H1 (cell line): ENCODE measurements around the gene THBS4. TPM values are rescaled to one million over a fixed set of nuclear protein-coding genes. Genes with fewer than 3 reads are reported as not detected.
A peak's percentile ranks its signal among the peaks of the same experiment; 100 is the strongest.

Experiments
- CTCF ChIA-PET: fragments of 300-600 bp; sonication (Branson Sonifier 250); formaldehyde crosslinking; loops from one replicate; lab custom pipeline; 2021; ENCODE audit not compliant: partially characterized antibody; lab: Charles Lee
- POLR2A ChIA-PET: fragments of 300-600 bp; sonication (Branson Sonifier 250); formaldehyde crosslinking; loops from one replicate; lab custom pipeline; 2021; ENCODE audit warnings: inconsistent platforms; ENCODE audit not compliant: partially characterized antibody; lab: Charles Lee
- DNase-seq, 2 experiments: peaks; one replicate each; pipeline versions ENCODE4 v3.0.0 to v3.0.0-alpha.2; 2010 to 2022; ENCODE audit warnings: low spot score in 2 of 2, low read depth in 1 of 2, mixed read lengths in 1 of 2
- FAIRE-seq: peaks from 2 replicates; lab custom pipeline; 2011; peaks lifted over from hg19 to GRCh38; lab: Jason Lieb, UNC
- H2AFZ ChIP-seq: 2 replicates; pipeline ENCODE4 v1.8.1; 2012; ENCODE audit warnings: low read length, inconsistent platforms
- H2AK5ac ChIP-seq: 2 replicates; pipeline ENCODE4 v1.6.1; 2013; ENCODE audit warnings: low read depth, low read length
- H2BK120ac ChIP-seq: replicated peaks from 2 replicates; pipeline ENCODE3; 2013; ENCODE audit warnings: low read depth, low read length, inconsistent platforms
- H2BK12ac ChIP-seq: 2 replicates; pipeline ENCODE4 v1.6.1; 2013; ENCODE audit warnings: low read depth, low read length
- H2BK15ac ChIP-seq: 2 replicates; pipeline ENCODE4 v1.6.1; 2013; ENCODE audit warnings: low read length
- H2BK20ac ChIP-seq: 2 replicates; pipeline ENCODE4 v1.6.1; 2013; ENCODE audit warnings: low read length
- H2BK5ac ChIP-seq: 2 replicates; pipeline ENCODE4 v1.6.1; 2013; ENCODE audit warnings: low read depth, low read length
- H3K14ac ChIP-seq: 2 replicates; pipeline ENCODE4 v1.6.1; 2013; ENCODE audit warnings: inconsistent platforms; ENCODE audit not compliant: insufficient read length
- H3K18ac ChIP-seq: 2 replicates; pipeline ENCODE4 v1.6.1; 2013; ENCODE audit warnings: low read length; ENCODE audit errors: extremely low read depth
- H3K23ac ChIP-seq: 2 replicates; pipeline ENCODE4 v1.6.1; 2013; ENCODE audit warnings: inconsistent platforms; ENCODE audit not compliant: insufficient read length
- H3K23me2 ChIP-seq: 2 replicates; pipeline ENCODE4 v1.6.1; 2013; ENCODE audit warnings: low read depth, low read length
- H3K27ac ChIP-seq: 2 replicates; pipeline ENCODE4 v1.6.1; 2011; ENCODE audit warnings: low read depth, low read length, inconsistent platforms
- H3K27me3 ChIP-seq, 4 experiments: replicated peaks in 1 of 4; 1 replicate in 1 of 4; 2 replicates in 3 of 4; pipeline versions ENCODE4 v1.6.1 to v1.8.1; 2011 to 2013; ENCODE audit warnings: low read length in 3 of 4, mild to moderate bottlenecking in 3 of 4, inconsistent platforms in 2 of 4, mixed read lengths in 2 of 4, moderate library complexity in 1 of 4; ENCODE audit not compliant: control insufficient read depth in 3 of 4, insufficient read depth in 3 of 4; ENCODE audit errors: extremely low read depth in 1 of 4
- H3K36me3 ChIP-seq, 4 experiments: 2 replicates each; pipeline versions ENCODE4 v1.6.1 to v1.8.1; 2011 to 2013; ENCODE audit warnings: mild to moderate bottlenecking in 4 of 4, low read length in 3 of 4, moderate library complexity in 2 of 4, control low read depth in 1 of 4, inconsistent platforms in 1 of 4; ENCODE audit not compliant: insufficient read depth in 4 of 4, control insufficient read depth in 2 of 4
- H3K4ac ChIP-seq: replicated peaks from 2 replicates; pipeline ENCODE3; 2013; ENCODE audit warnings: low read length, low read depth, mixed read lengths, inconsistent platforms; ENCODE audit not compliant: insufficient read length
- H3K4me1 ChIP-seq, 4 experiments: replicated peaks in 1 of 4; 1 replicate in 1 of 4; 2 replicates in 3 of 4; pipeline versions ENCODE4 v1.6.1 to v1.8.1; 2011 to 2013; ENCODE audit warnings: low read length in 3 of 4, inconsistent platforms in 2 of 4, mixed read lengths in 1 of 4; ENCODE audit not compliant: insufficient read depth in 4 of 4, control insufficient read depth in 3 of 4
- H3K4me2 ChIP-seq, 2 experiments: 2 replicates each; pipeline versions ENCODE4 v1.6.1 to v1.8.1; 2011 to 2013; ENCODE audit warnings: low read depth in 2 of 2, low read length in 2 of 2, control low read depth in 1 of 2, inconsistent platforms in 1 of 2, mild to moderate bottlenecking in 1 of 2; ENCODE audit not compliant: insufficient read depth in 1 of 2
- H3K4me3 ChIP-seq, 4 experiments: fragments of 200-600, 300-600 bp in 1 of 4; sonication (generic), shearing (Covaris generic), sonication (Bioruptor Twin) in 1 of 4; 2 replicates each; pipeline versions ENCODE4 v1.5.1 to v1.8.1; 2011 to 2016; ENCODE audit warnings: low read length in 4 of 4, low read depth in 3 of 4, control low read depth in 2 of 4, inconsistent platforms in 2 of 4, mild to moderate bottlenecking in 2 of 4, mixed read lengths in 1 of 4, moderate library complexity in 1 of 4; ENCODE audit not compliant: insufficient read depth in 2 of 4; ENCODE audit errors: extremely low read depth in 1 of 4
- H3K56ac ChIP-seq: replicated peaks from 2 replicates; pipeline ENCODE3; 2013; ENCODE audit warnings: low read depth, mild to moderate bottlenecking, mixed read lengths, low read length, inconsistent platforms; ENCODE audit not compliant: insufficient read length
- H3K79me1 ChIP-seq: 2 replicates; pipeline ENCODE4 v1.6.1; 2013; ENCODE audit warnings: low read depth, low read length, control low read depth
- H3K79me2 ChIP-seq, 2 experiments: 2 replicates each; pipeline versions ENCODE4 v1.6.1 to v1.8.1; 2012 to 2013; ENCODE audit warnings: low read length in 2 of 2, mild to moderate bottlenecking in 2 of 2, inconsistent platforms in 1 of 2; ENCODE audit not compliant: insufficient read depth in 2 of 2, control insufficient read depth in 1 of 2
- H3K9ac ChIP-seq, 4 experiments: replicated peaks in 1 of 4; 1 replicate in 1 of 4; 2 replicates in 3 of 4; pipeline versions ENCODE4 v1.6.1 to v1.8.1; 2011 to 2013; ENCODE audit warnings: low read depth in 3 of 4, low read length in 3 of 4, control low read depth in 2 of 4, mild to moderate bottlenecking in 2 of 4, moderate library complexity in 2 of 4, inconsistent platforms in 1 of 4; ENCODE audit errors: extremely low read depth in 1 of 4
- H3K9me3 ChIP-seq, 2 experiments: 2 replicates each; pipeline versions ENCODE4 v1.6.1 to v1.8.1; 2012 to 2013; ENCODE audit warnings: mild to moderate bottlenecking in 2 of 2, moderate library complexity in 2 of 2, control low read depth in 1 of 2, inconsistent platforms in 1 of 2, low read depth in 1 of 2, low read length in 1 of 2, mixed read lengths in 1 of 2; ENCODE audit not compliant: insufficient read depth in 2 of 2
- H4K20me1 ChIP-seq, 2 experiments: replicated peaks in 1 of 2; 2 replicates each; pipeline versions ENCODE3 to v1.8.1; 2011 to 2013; ENCODE audit warnings: inconsistent platforms in 2 of 2, low read length in 2 of 2, mild to moderate bottlenecking in 1 of 2; ENCODE audit not compliant: insufficient read depth in 2 of 2, control insufficient read depth in 1 of 2
- H4K5ac ChIP-seq: 2 replicates; pipeline ENCODE4 v1.6.1; 2013; ENCODE audit warnings: low read length, low read depth, mixed read lengths, inconsistent platforms; ENCODE audit not compliant: insufficient read length
- H4K8ac ChIP-seq: 2 replicates; pipeline ENCODE4 v1.8.0; 2013; ENCODE audit warnings: mild to moderate bottlenecking, moderate library complexity, low read length, inconsistent platforms; ENCODE audit not compliant: insufficient read depth; ENCODE audit errors: extremely low read depth
- H4K91ac ChIP-seq: replicated peaks from 2 replicates; pipeline ENCODE3; 2013; ENCODE audit warnings: low read length, mixed read lengths, inconsistent platforms; ENCODE audit not compliant: insufficient read length
- BCL11A ChIP-seq, 2 experiments: IDR thresholded peaks; one replicate each; pipeline ENCODE4 v1.6.1; 2011; ENCODE audit warnings: low read depth in 2 of 2, low read length in 2 of 2, mild to moderate bottlenecking in 2 of 2
- CHD2 ChIP-seq: IDR thresholded peaks from 2 replicates; pipeline ENCODE4 v1.6.1; 2012; ENCODE audit warnings: low read length, improper control_type of control experiment
- CTBP2 ChIP-seq: IDR thresholded peaks from 2 replicates; pipeline ENCODE4 v1.7.0; 2011; ENCODE audit warnings: borderline replicate concordance, mild to moderate bottlenecking, moderate library complexity, mixed read lengths, low read length; ENCODE audit not compliant: insufficient read depth, insufficient read length
- HDAC6 ChIP-seq: IDR thresholded peaks from one replicate; pipeline ENCODE4 v1.7.1; 2012; ENCODE audit warnings: low read depth, mild to moderate bottlenecking, inconsistent platforms, low read length, moderate library complexity
- NANOG ChIP-seq: IDR thresholded peaks from 2 replicates; pipeline ENCODE4 v1.6.1; 2011; ENCODE audit warnings: low read length, low read depth, mild to moderate bottlenecking, inconsistent platforms; ENCODE audit not compliant: insufficient read depth, poor library complexity, severe bottlenecking
- POLR2A ChIP-seq, 2 experiments: IDR thresholded peaks; 1 replicate in 1 of 2; 2 replicates in 1 of 2; pipeline ENCODE4 v1.6.1; 2011; ENCODE audit warnings: low read depth in 2 of 2, low read length in 2 of 2, mild to moderate bottlenecking in 2 of 2; ENCODE audit errors: control extremely low read depth in 1 of 2
- POLR2AphosphoS5 ChIP-seq: IDR thresholded peaks from 2 replicates; pipeline ENCODE4 v1.6.1; 2011; ENCODE audit warnings: low read depth, low read length
- POU5F1 ChIP-seq: IDR thresholded peaks from 2 replicates; pipeline ENCODE4 v1.6.1; 2011; ENCODE audit warnings: low read depth, mild to moderate bottlenecking, low read length, moderate library complexity
- RAD21 ChIP-seq, 2 experiments: IDR thresholded peaks in 1 of 2; conservative IDR thresholded peaks in 1 of 2; 2 replicates each; pipeline ENCODE4 v1.6.1; 2011; ENCODE audit warnings: low read depth in 2 of 2, low read length in 2 of 2, improper control_type of control experiment in 1 of 2, inconsistent platforms in 1 of 2, mild to moderate bottlenecking in 1 of 2, moderate library complexity in 1 of 2
- RBBP5 ChIP-seq: IDR thresholded peaks from 2 replicates; pipeline ENCODE4 v1.7.1; 2012; ENCODE audit warnings: low read depth, mild to moderate bottlenecking, inconsistent platforms, low read length, moderate library complexity, borderline replicate concordance
- SIX5 ChIP-seq: IDR thresholded peaks from 2 replicates; pipeline ENCODE4 v1.6.1; 2011; ENCODE audit warnings: mild to moderate bottlenecking, low read depth, low read length
- SP2 ChIP-seq: IDR thresholded peaks from 2 replicates; pipeline ENCODE4 v1.6.1; 2012; ENCODE audit warnings: mild to moderate bottlenecking, low read length, inconsistent platforms
- TAF1 ChIP-seq: IDR thresholded peaks from 2 replicates; pipeline ENCODE4 v1.6.1; 2011; ENCODE audit warnings: mild to moderate bottlenecking, low read depth, low read length
- YY1 ChIP-seq: IDR thresholded peaks from 2 replicates; pipeline ENCODE4 v1.6.1; 2011; ENCODE audit warnings: low read depth, mild to moderate bottlenecking, low read length
- WGBS, 2 experiments: shearing (Covaris generic) in 1 of 2; methylation state at CpG; one replicate each; pipeline versions ENCODE4 v1.1.6 to v1.1.7; 2013 to 2015; ENCODE audit warnings: low lambda C conversion rate in 2 of 2, mixed read lengths in 2 of 2, inconsistent platforms in 1 of 2, low coverage in 1 of 2, missing lambda C conversion rate in 1 of 2; ENCODE audit not compliant: insufficient replicate concordance in 2 of 2, insufficient coverage in 1 of 2, insufficient read length in 1 of 2; ENCODE audit errors: extremely low coverage in 1 of 2, missing lambda C conversion rate in 1 of 2; 5-methylcytosine and 5-hydroxymethylcytosine counted together
- polyA plus RNA-seq, 7 experiments: library from polyadenylated mRNA; depleted of rRNA in 3 of 7; stranded (reverse) in 5 of 7; unstranded in 2 of 7; fragments of >200 nt in 5 of 7; fragments of 200-250 nt in 2 of 7; gene quantifications; 1 replicate in 5 of 7; 2 replicates in 1 of 7; 4 replicates in 1 of 7; pipeline versions ENCODE4 v1.2.1 to v1.2.3, GENCODE V29; 2011 to 2013; ENCODE audit warnings: missing spikeins in 2 of 7, mixed read lengths in 2 of 7
- total RNA-seq: library from RNA; stranded (reverse); fragmentation: NEBNext Ultra II Directional; extraction: Animal tissue kit (Norgen Biotek cat#: 25700); gene quantifications from 2 replicates; pipeline ENCODE4 v1.2.1, GENCODE V29; 2021

The THBS4 gene
- total and polyA plus RNA-seq, 2 of the 8 experiments (the other 6 are each of a cell fraction or from before 2014, with no cell fraction given) = 12.8 to 25.4 TPM

GRCh38 chr5:80034559-80034958 is 589 bp upstream of the THBS4 start:
- POLR2A ChIA-PET = interaction anchor here (1.2 to 1.5 kb wide), 2 partner anchors 9 to 521 kb away, joined by 3 read pairs; partner anchors contain the start of gene HOMER1
- Histone ChIP-seq H4K20me1 (no peaks in the 10 kb centered on the region), H3K4me2 (peak overlapping the region; percentile 94 to 97), H4K91ac (no peak overlapping the region), H3K56ac (no peak overlapping the region), H2AK5ac (no peak overlapping the region), H3K9me3 (no peaks in the 10 kb centered on the region), H3K18ac (peak overlapping the region; percentile 26; the same call in 1 of the 2 replicates), H3K79me1 (no peaks in the 10 kb centered on the region), H3K14ac (no peak overlapping the region), H3K27ac (no peak overlapping the region), H2BK15ac (no peak overlapping the region), H3K9ac (peak overlapping the region in 3 of 4 experiments; percentile 36 to 56 (median 53); a peak in 4 of 7 replicates), H2BK120ac (no peak overlapping the region), H3K36me3 (no peaks in the 10 kb centered on the region), H3K23me2 (no peaks in the 10 kb centered on the region; the same call in 1 of the 2 replicates), H2BK5ac (no peak overlapping the region), H2BK20ac (no peak overlapping the region), H4K8ac (no peak overlapping the region), H4K5ac (no peak overlapping the region), H2AFZ (peak overlapping the region; percentile 99), H3K4me3 (peak overlapping the region; percentile 80 to 92 (median 83)), H3K27me3 (peaks cover 4 to 32% (median 21%) of the 10 kb centered on the region in 4 experiments; a peak in 6 of 7 replicates), H3K4ac (no peak overlapping the region), H2BK12ac (no peak overlapping the region), H3K79me2 (no peaks in the 10 kb centered on the region), H3K4me1 (peaks cover 0 to 3% (median 1%) of the 10 kb centered on the region in 4 experiments; a peak in 3 of 7 replicates), H3K23ac (no peak overlapping the region)
- no peak for FAIRE-seq
- 23% methylated on average over 8 of the region's 8 CpGs; no CpG with 5 or more reads in 1 of the 2 experiments for WGBS, 2 experiments
- CTCF ChIA-PET = interaction anchor here (0.9 to 1.3 kb wide), 4 partner anchors 10 to 109 kb away, joined by 3 to 4 read pairs (median 3); no protein-coding TSS in a partner anchor
- no peak for DNase-seq
- no peak for TF ChIP-seq RBBP5
- no peak for TF ChIP-seq POLR2AphosphoS5
- TF ChIP-seq BCL11A (IDR thresholded peaks at IDR 0.05; ENCODE audit: low read depth in 2 of 2, low read length in 2 of 2) = no peak
- no peak for TF ChIP-seq HDAC6
- no peak for TF ChIP-seq YY1
- TF ChIP-seq POU5F1 = no peak
- TF ChIP-seq CHD2 = no peak
- no peak for TF ChIP-seq TAF1
- TF ChIP-seq SP2 = no peak
- no peak for TF ChIP-seq NANOG
- TF ChIP-seq POLR2A (IDR thresholded peaks at IDR 0.05; ENCODE audit: control extremely low read depth in 1 of 2, low read depth in 2 of 2, low read length in 2 of 2) = no peak
- TF ChIP-seq SIX5 = no peak
- no peak for TF ChIP-seq CTBP2
- no peak for TF ChIP-seq RAD21 (IDR thresholded peaks at IDR 0.05 in 1 of 2, conservative IDR thresholded peaks at IDR 0.05 in 1 of 2; ENCODE audit: low read depth in 2 of 2, low read length in 2 of 2)
